ENCODE data around the gene MRPS16.

GRCh38 chr10:73287441-73287840 is 35.0 kb upstream of the MRPS16 start:
- TF ChIP-seq POLR2A (IDR thresholded peaks at IDR 0.05; ENCODE audit: low read depth, low read length): no peak
- TF ChIP-seq POLR2AphosphoS5 (IDR thresholded peaks at IDR 0.05; ENCODE audit: low read depth, low read length): no peak
- TF ChIP-seq TAF1 (IDR thresholded peaks at IDR 0.05; ENCODE audit: borderline replicate concordance, low read depth, low read length): no peak

Data from GM12892 (cell line).